Spleen (tissue), 11 donors: ENCODE results near the gene FAAH. TPM values are rescaled to one million over a fixed set of nuclear protein-coding genes. Genes with fewer than 3 reads are reported as not detected.

Experiments
- DNase-seq: peaks from one replicate; pipeline ENCODE4 v3.0.0-alpha.2; 2020
- H3K27ac ChIP-seq, 8 donors: fragments of 200-600 bp; sonication (generic) in 7 of 8; 1 replicate in 4 of 8; 2 replicates in 4 of 8; pipeline versions ENCODE4 v1.5.0 to v1.8.0; 2016 to 2021; ENCODE audit warnings: inconsistent platforms in 4 of 8, mild to moderate bottlenecking in 4 of 8, moderate library complexity in 1 of 8
- H3K27me3 ChIP-seq, 7 donors: fragments of 200-600 bp; sonication (generic) in 6 of 7; replicated peaks in 1 of 7; 1 replicate in 4 of 7; 2 replicates in 3 of 7; pipeline versions ENCODE4 v1.5.0 to v1.8.0; 2016 to 2021; ENCODE audit warnings: inconsistent platforms in 3 of 7, mild to moderate bottlenecking in 1 of 7
- H3K36me3 ChIP-seq, 6 donors: fragments of 200-600 bp; sonication (generic) in 5 of 6; 1 replicate in 4 of 6; 2 replicates in 2 of 6; pipeline versions ENCODE4 v1.5.0 to v1.8.0; 2016 to 2021; ENCODE audit warnings: inconsistent platforms in 2 of 6
- H3K4me1 ChIP-seq, 6 donors: fragments of 200-600 bp; sonication (generic) in 5 of 6; 1 replicate in 3 of 6; 2 replicates in 3 of 6; pipeline versions ENCODE4 v1.5.0 to v1.8.0; 2016 to 2021; ENCODE audit warnings: inconsistent platforms in 3 of 6
- H3K4me3 ChIP-seq, 8 donors: fragments of 200-600 bp; sonication (generic) in 7 of 8; 1 replicate in 4 of 8; 2 replicates in 4 of 8; pipeline versions ENCODE4 v1.5.0 to v1.8.0; 2016 to 2021; ENCODE audit warnings: inconsistent platforms in 4 of 8, mild to moderate bottlenecking in 4 of 8, moderate library complexity in 2 of 8
- H3K9me3 ChIP-seq, 8 donors: fragments of 200-600 bp; sonication (generic) in 7 of 8; 1 replicate in 4 of 8; 2 replicates in 4 of 8; pipeline versions ENCODE4 v1.5.0 to v1.8.0; 2016 to 2021; ENCODE audit warnings: inconsistent platforms in 4 of 8
- POLR2A ChIP-seq, 3 donors: fragments of 450-650 bp; IDR thresholded peaks; one replicate each; pipeline ENCODE4 v1.5.1; 2017; ENCODE audit warnings: antibody characterized with exemption in 3 of 3, mild to moderate bottlenecking in 1 of 3
- POLR2AphosphoS5 ChIP-seq, 3 donors: sonication (generic); formaldehyde crosslinking; IDR thresholded peaks; one replicate each; pipeline ENCODE4 v1.5.1; 2017; ENCODE audit warnings: antibody characterized with exemption in 3 of 3
- WGBS, 5 donors: extraction: QIAGEN DNeasy Blood & Tissue Kit in 3 of 5; methylation state at CpG; one replicate each; pipeline versions ENCODE4 v1.1.5 to v1.1.7; 2013 to 2018; 5-methylcytosine and 5-hydroxymethylcytosine counted together
- intact Hi-C: fragments of 100-400 bp; cut with DNase I; formaldehyde crosslinking; loops from one replicate; pipeline ENCODE4 v1.15.0; 2023; ENCODE audit warnings: low total_unique reads
- polyA plus RNA-seq, 3 donors: library from polyadenylated mRNA; stranded (reverse); fragments of 200-250 nt; gene quantifications; one replicate each; pipeline ENCODE4 v1.2.1, GENCODE V29; 2013
- total RNA-seq, 7 donors: library from RNA; depleted of rRNA in 3 of 7; stranded (reverse); fragments of >200 nt in 3 of 7; fragmentation: NEBNext Ultra II Directional in 4 of 7; extraction: Animal tissue kit (Norgen Biotek cat#: 25700) in 4 of 7; gene quantifications; one replicate each; pipeline versions ENCODE4 v1.1.0 to v1.2.1, GENCODE V29; 2016 to 2021
- TF ChIP-seq, protein P1 (sequence below), 11 experiments: fragments of 200-600 bp in 7 of 11; fragments of 450-650 bp in 4 of 11; sonication (generic) in 4 of 11; IDR thresholded peaks in 8 of 11; conservative IDR thresholded peaks in 3 of 11; 1 replicate in 7 of 11; 2 replicates in 4 of 11; pipeline versions ENCODE4 v1.4.0 to v1.8.0; 2016 to 2021; ENCODE audit warnings: antibody characterized with exemption in 11 of 11, inconsistent platforms in 4 of 11, mild to moderate bottlenecking in 1 of 11
- donor health status: healthy with polysubstance abuse.
- donor health status: DM: no; HTN: no; CAD: no; lungs with moderate emphysema.
- donor health status: DM: no; HTN: no; CAD: no.
- donor health status: Bipolar disorder and iron deficiency.
- donor health status: healthy.
- donor health status: DM: no; HTN: no; CAD: no.
- donor health status: DM: yes; HTN: yes; CAD: no.

The FAAH gene
- total and polyA plus RNA-seq, 10 donors = 5.2 to 15.3 (median 7.8) TPM

DNA sequence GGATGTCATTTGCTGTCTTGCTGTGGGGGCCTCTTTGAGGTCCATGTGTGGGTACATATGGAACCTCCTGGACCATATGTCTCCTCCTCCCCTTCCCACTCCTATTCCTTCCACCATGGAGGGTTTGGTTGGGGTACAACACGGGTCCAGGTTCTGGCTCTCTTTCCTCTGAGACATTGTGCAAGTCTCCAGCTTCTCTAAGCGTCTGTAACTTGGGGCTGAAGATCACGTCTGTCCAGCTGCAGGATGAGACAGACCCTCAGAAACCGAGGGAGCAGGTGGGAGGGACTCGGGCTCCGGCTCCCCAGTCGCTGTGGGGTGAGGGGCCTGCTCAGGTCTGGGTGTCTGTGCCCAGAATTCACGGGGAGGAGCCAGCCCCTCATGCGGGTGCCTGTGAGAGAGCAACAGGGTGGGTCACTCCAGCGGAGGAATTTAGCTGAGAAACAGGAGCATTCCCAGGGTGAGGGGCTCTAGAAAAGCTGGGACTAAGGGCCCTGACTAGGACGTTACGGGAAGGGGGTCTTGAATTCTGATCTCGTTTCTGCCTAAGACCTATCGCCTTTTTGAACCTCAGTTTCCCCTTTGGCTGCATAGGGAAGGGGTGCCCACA lies 53.5 kb downstream of the FAAH start:
- peak overlapping the region in 4 of 8 donors; percentile 13 to 61 (median 32) for H3K4me3 ChIP-seq
- no peak overlapping the region for H3K27ac ChIP-seq
- H3K36me3 ChIP-seq = no peaks in the 10 kb centered on the region
- intact Hi-C loops = no loop called here
- TF ChIP-seq POLR2AphosphoS5 (IDR thresholded peaks at IDR 0.05) = no peak
- TF ChIP-seq, protein P1, sequence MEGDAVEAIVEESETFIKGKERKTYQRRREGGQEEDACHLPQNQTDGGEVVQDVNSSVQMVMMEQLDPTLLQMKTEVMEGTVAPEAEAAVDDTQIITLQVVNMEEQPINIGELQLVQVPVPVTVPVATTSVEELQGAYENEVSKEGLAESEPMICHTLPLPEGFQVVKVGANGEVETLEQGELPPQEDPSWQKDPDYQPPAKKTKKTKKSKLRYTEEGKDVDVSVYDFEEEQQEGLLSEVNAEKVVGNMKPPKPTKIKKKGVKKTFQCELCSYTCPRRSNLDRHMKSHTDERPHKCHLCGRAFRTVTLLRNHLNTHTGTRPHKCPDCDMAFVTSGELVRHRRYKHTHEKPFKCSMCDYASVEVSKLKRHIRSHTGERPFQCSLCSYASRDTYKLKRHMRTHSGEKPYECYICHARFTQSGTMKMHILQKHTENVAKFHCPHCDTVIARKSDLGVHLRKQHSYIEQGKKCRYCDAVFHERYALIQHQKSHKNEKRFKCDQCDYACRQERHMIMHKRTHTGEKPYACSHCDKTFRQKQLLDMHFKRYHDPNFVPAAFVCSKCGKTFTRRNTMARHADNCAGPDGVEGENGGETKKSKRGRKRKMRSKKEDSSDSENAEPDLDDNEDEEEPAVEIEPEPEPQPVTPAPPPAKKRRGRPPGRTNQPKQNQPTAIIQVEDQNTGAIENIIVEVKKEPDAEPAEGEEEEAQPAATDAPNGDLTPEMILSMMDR (IDR thresholded peaks at IDR 0.05 in 8 of 11, conservative IDR thresholded peaks at IDR 0.05 in 3 of 11) = no peak
- TF ChIP-seq POLR2A (IDR thresholded peaks at IDR 0.05) = no peak
- peaks cover 0 to 82% (median 28%) of the 10 kb centered on the region in 7 donors for H3K27me3 ChIP-seq
- no peaks in the 10 kb centered on the region for H3K9me3 ChIP-seq
- WGBS, 5 donors = 23 to 45% (median 27%) methylated on average over 13 to 14 of the region's 14 CpGs
- H3K4me1 ChIP-seq = peaks cover 0 to 30% (median 19%) of the 10 kb centered on the region in 6 donors
- no peak for DNase-seq

DNA sequence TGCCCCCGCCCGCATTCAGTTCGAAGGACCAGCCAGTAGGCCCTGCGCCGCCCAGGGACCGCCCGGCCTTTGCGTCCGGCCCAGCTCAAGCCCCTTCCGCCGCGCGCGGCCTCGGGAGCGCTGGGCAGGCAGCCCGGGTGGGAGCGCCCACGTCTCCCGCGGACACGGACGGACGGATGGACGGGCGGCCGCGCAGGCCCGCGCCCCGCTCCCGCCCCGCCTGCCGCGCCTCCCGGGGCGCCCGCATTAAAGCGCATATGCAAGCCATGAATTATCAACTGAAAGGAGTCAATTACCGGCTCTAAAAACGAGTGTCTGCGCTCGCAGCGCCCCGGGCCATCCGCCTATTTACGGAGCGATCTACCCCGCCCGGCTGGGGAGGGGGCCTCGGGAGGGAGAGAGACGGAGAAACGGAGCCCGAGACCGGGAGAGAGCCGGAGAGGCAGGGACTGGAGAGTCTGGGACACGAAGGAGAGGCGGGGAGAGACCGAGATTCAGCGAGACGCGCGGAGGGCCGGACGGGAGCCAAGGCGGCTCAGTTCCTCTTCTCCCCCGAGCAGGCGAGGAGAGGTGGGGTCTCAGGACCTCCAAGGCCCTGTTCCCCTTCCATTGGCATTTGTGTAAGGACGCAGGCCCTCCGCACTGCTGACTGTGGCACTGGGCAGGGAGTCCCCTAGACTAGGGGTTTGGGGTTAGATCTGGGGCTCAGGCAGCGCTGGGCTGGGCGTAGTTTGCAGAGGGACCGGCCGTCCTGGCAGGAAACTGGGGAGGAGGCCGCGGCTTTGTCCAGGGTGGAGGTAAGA lies 54.2 kb downstream of the FAAH start:
- Histone ChIP-seq H3K27ac (no peak overlapping the region), H3K36me3 (no peaks in the 10 kb centered on the region), H3K4me1 (peaks cover 0 to 24% (median 14%) of the 10 kb centered on the region in 6 donors), H3K27me3 (peaks cover 0 to 85% (median 28%) of the 10 kb centered on the region in 7 donors), H3K4me3 (peak overlapping the region in 7 of 8 donors; percentile 1 to 61 (median 20)), H3K9me3 (no peaks in the 10 kb centered on the region)
- no peak for DNase-seq
- TF ChIP-seq POLR2AphosphoS5 (IDR thresholded peaks at IDR 0.05) (no peak), POLR2A (IDR thresholded peaks at IDR 0.05) (no peak)
- TF ChIP-seq, protein P1 (IDR thresholded peaks at IDR 0.05 in 8 of 11, conservative IDR thresholded peaks at IDR 0.05 in 3 of 11) = peak in 1 of 11 experiments; percentile 11
- 4 to 11% (median 5%) methylated on average over 41 to 76 of the region's 76 CpGs for WGBS, 5 donors
- intact Hi-C loops = no loop called here

DNA sequence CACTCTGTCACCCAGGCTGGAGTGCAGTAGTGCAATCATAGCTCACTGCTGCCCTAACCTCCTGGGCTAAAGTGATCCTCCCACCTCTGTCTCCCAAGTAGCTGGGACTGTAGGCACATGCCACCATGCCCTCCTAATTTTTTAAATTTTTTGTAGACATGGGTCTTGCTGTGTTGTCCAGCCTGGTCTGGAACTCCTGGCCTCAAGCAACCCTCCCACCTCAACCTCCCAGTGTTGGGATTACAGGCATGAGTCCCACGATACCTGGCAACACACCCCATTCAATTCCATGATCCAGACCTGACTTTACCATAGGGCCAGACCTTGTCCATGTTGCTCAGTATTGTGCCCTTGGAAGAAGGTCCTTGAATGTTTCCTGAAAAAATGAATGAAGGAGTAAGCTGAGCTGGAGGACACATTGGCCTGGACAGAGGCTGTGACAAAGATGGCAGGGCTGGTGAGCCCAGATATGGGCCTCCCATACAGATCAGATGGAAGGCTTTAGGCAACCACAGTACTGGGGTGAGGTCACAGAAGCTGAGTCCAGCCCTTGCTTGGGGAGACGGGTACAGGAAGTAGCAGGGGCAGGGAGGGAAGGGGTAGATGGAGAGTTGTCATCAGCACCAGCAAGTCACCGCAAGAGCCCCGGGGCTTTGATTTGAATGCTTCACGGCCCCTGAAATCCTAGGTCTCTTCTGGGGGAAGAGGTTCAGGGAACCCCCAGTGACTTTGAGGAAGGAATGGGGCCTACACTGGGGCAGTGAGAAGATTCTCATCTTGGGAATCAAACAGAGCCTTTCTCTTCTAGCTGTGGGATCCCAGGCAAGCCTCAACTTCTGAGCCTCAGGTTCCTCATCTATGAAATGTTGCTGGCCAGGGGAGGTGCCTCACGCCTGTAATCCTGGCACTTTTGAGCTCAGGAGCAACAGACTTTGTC lies 55.4 kb downstream of the FAAH start:
- peaks cover 0 to 97% (median 28%) of the 10 kb centered on the region in 7 donors for H3K27me3 ChIP-seq

More for the DNA sequence above, 55.4 kb downstream of the FAAH start:
- Histone ChIP-seq H3K36me3 (no peaks in the 10 kb centered on the region), H3K4me1 (peaks cover 0 to 24% (median 14%) of the 10 kb centered on the region in 6 donors), H3K9me3 (no peaks in the 10 kb centered on the region), H3K27ac (no peak overlapping the region), H3K4me3 (no peak overlapping the region)
- WGBS, 5 donors = 63 to 70% (median 65%) methylated on average over 6 of the region's 6 CpGs
- TF ChIP-seq POLR2AphosphoS5 (IDR thresholded peaks at IDR 0.05) (no peak), POLR2A (IDR thresholded peaks at IDR 0.05) (no peak)
- TF ChIP-seq, protein P1 (IDR thresholded peaks at IDR 0.05 in 8 of 11, conservative IDR thresholded peaks at IDR 0.05 in 3 of 11) = no peak
- intact Hi-C loops = no loop called here
- DNase-seq = peak; percentile 56
